BE2C (cell line): ENCODE measurements around the gene CACTIN.

ENCODE experiments used
- DNase-seq: peaks from one replicate; pipeline ENCODE4 v3.0.0-alpha.2; 2020
- H3K27me3 ChIP-seq: fragments of 250-450 bp; sonication (Bioruptor Pico); 2 replicates; pipeline ENCODE4 v1.5.1; 2020; ENCODE audit warnings: mild to moderate bottlenecking
- H3K36me3 ChIP-seq: fragments of 250-450 bp; sonication (Bioruptor Pico); 2 replicates; pipeline ENCODE4 v1.5.1; 2020; ENCODE audit warnings: mild to moderate bottlenecking
- H3K4me1 ChIP-seq: fragments of 250-450 bp; sonication (Bioruptor Pico); 2 replicates; pipeline ENCODE4 v1.5.1; 2020
- H3K4me3 ChIP-seq: 2 replicates; pipeline ENCODE4 v1.5.1; 2011; ENCODE audit warnings: low read depth, low read length
- H3K9me3 ChIP-seq: fragments of 250-450 bp; sonication (Bioruptor Pico); 2 replicates; pipeline ENCODE4 v1.5.1; 2020
- CTCF ChIP-seq: IDR thresholded peaks from 2 replicates; pipeline ENCODE4 v1.5.1; 2012; ENCODE audit warnings: mild to moderate bottlenecking, low read depth, low read length

CACTIN gene

GRCh38 chr19:3606174-3606689 is 20.4 kb downstream of the CACTIN start:
- Histone ChIP-seq H3K36me3 (peaks cover 11% of the 10 kb centered on the region), H3K27me3 (no peaks in the 10 kb centered on the region), H3K4me3 (peak overlapping the region; percentile 52), H3K9me3 (no peaks in the 10 kb centered on the region), H3K4me1 (no peaks in the 10 kb centered on the region)
- DNase-seq = no peak
- TF ChIP-seq CTCF = no peak

- no peaks in the 10 kb centered on the region for H3K4me1 ChIP-seq
- no peaks in the 10 kb centered on the region for H3K9me3 ChIP-seq
- DNase-seq = no peak
- H3K4me3 ChIP-seq = no peak overlapping the region; the same call in 1 of the 2 replicates
- no peaks in the 10 kb centered on the region for H3K27me3 ChIP-seq
- TF ChIP-seq CTCF = no peak
- H3K36me3 ChIP-seq = peaks cover 7% of the 10 kb centered on the region
These were observed 20.8 kb downstream of the CACTIN start for GRCh38 chr19:3605770-3606169.

- no peak for DNase-seq
- H3K36me3 ChIP-seq = peaks cover 5% of the 10 kb centered on the region
- no peaks in the 10 kb centered on the region for H3K4me1 ChIP-seq
- H3K4me3 ChIP-seq = no peak overlapping the region
- no peaks in the 10 kb centered on the region for H3K9me3 ChIP-seq
- TF ChIP-seq CTCF = no peak
- no peaks in the 10 kb centered on the region for H3K27me3 ChIP-seq
These were observed 21.2 kb downstream of the CACTIN start for GRCh38 chr19:3605361-3605760.

GRCh38 chr19:3604987-3605343 is 21.6 kb downstream of the CACTIN start:
- Histone ChIP-seq H3K36me3 (peaks cover 4% of the 10 kb centered on the region; the same call in 1 of the 2 replicates), H3K4me3 (no peak overlapping the region), H3K27me3 (no peaks in the 10 kb centered on the region), H3K9me3 (no peaks in the 10 kb centered on the region), H3K4me1 (no peaks in the 10 kb centered on the region)
- no peak for DNase-seq
- no peak for TF ChIP-seq CTCF

GRCh38 chr19:3604227-3604986 is 22.2 kb downstream of the CACTIN start:
- no peak overlapping the region for H3K4me3 ChIP-seq
- no peaks in the 10 kb centered on the region for H3K27me3 ChIP-seq
- H3K9me3 ChIP-seq = no peaks in the 10 kb centered on the region
- H3K36me3 ChIP-seq = no peaks in the 10 kb centered on the region
- DNase-seq = no peak
- TF ChIP-seq CTCF = no peak
- no peaks in the 10 kb centered on the region for H3K4me1 ChIP-seq

GRCh38 chr19:3603121-3603811 is 23.3 kb downstream of the CACTIN start:
- no peaks in the 10 kb centered on the region for H3K9me3 ChIP-seq
- H3K4me3 ChIP-seq = no peak overlapping the region
- DNase-seq = no peak
- no peaks in the 10 kb centered on the region for H3K27me3 ChIP-seq
- no peaks in the 10 kb centered on the region for H3K36me3 ChIP-seq
- H3K4me1 ChIP-seq = no peaks in the 10 kb centered on the region
- no peak for TF ChIP-seq CTCF
